Measurements from ENCODE around the gene CYP19A1. TPM values are rescaled to one million over a fixed set of nuclear protein-coding genes. Genes with fewer than 3 reads are reported as not detected.

Gene CYP19A1
- total and polyA plus RNA-seq, 2 donors: 0.69 to 0.99 TPM

DNA sequence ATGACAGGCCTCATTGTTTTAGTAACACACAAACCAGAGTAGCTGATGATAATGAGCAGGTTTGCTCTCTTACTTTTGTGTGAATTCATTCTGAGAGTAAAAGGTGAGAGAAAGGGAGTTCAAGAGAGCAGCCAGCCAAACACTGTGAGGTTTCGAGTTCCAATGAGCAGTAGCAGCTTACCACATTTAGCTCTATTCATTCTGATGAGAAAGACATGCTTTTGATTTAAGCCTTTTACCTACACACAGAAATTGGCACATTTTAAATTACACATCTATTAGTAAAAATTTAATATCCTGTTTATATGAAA lies 31.0 kb upstream of the CYP19A1 start:
- DNase-seq (ENCODE audit: extremely low spot score): no peak

DNA sequence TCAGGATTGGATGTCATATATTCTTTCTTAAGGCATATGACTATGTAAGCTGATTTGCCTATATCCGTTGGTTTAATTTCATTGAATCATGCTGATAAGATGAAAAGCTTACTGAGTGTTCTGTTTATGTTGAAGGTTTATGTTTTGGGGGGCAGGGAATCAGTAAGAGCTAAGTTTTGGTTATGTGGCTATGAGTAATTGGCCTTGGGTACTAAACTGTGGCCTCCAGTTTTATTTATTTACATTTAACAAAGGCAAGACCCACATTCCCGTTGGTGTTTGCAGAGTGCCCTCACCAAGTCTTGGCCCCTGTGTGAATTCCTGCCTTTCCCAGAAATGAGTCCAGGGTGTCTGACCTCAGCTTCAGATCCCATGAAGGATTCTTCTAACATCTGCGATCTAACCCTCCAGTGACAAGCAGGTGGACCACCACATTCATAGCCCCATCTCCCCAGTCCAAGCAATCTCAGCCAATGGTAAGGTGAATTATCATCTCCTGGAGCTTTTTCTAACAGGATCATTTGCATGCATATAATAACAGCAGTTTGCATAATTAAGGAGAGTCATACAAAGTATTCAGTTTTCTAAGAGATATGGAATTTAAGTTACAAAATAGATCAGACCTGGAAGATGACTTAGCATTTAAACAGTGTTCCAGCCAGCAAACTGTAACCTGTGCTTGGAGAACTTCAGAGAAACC lies 30.5 kb upstream of the CYP19A1 start:
- Histone ChIP-seq H3K4me1 (ENCODE audit: insufficient read depth) (peaks cover 3% of the 10 kb centered on the region), H3K27ac (ENCODE audit: low read depth) (no peak overlapping the region), H3K36me3 (ENCODE audit: insufficient read depth) (no peaks in the 10 kb centered on the region), H3K4me3 (ENCODE audit: low read depth, low read length) (no peak overlapping the region)
- WGBS: 51% methylated on average over 3 of the region's 3 CpGs
- no peak for DNase-seq (ENCODE audit: extremely low spot score)

More for the DNA sequence above, 31.0 kb upstream of the CYP19A1 start:
- Histone ChIP-seq H3K36me3 (ENCODE audit: insufficient read depth) (no peaks in the 10 kb centered on the region), H3K4me3 (ENCODE audit: low read depth, low read length) (no peak overlapping the region), H3K4me1 (ENCODE audit: insufficient read depth) (peaks cover 3% of the 10 kb centered on the region), H3K27ac (ENCODE audit: low read depth) (no peak overlapping the region)
- 89% methylated on average over 1 of the region's 1 CpG for WGBS

GRCh38 chr15:51368307-51368706 lies 29.9 kb upstream of the CYP19A1 start:
- Histone ChIP-seq H3K27ac (ENCODE audit: low read depth) (no peak overlapping the region), H3K36me3 (ENCODE audit: insufficient read depth) (no peaks in the 10 kb centered on the region), H3K4me1 (ENCODE audit: insufficient read depth) (peaks cover 3% of the 10 kb centered on the region), H3K4me3 (ENCODE audit: low read depth, low read length) (no peak overlapping the region)
- no peak for DNase-seq (ENCODE audit: extremely low spot score)
- WGBS: 55% methylated on average over 6 of the region's 6 CpGs

GRCh38 chr15:51367322-51367976 lies 29.1 kb upstream of the CYP19A1 start:
- 53% methylated on average over 10 of the region's 10 CpGs for WGBS
- no peak overlapping the region for H3K4me3 ChIP-seq (ENCODE audit: low read depth, low read length)
- peaks cover 3% of the 10 kb centered on the region for H3K4me1 ChIP-seq (ENCODE audit: insufficient read depth)
- no peak overlapping the region for H3K27ac ChIP-seq (ENCODE audit: low read depth)
- H3K36me3 ChIP-seq (ENCODE audit: insufficient read depth): no peaks in the 10 kb centered on the region
- no peak for DNase-seq (ENCODE audit: extremely low spot score)

GRCh38 chr15:51366920-51367319 lies 28.5 kb upstream of the CYP19A1 start:
- peaks cover 3% of the 10 kb centered on the region for H3K4me1 ChIP-seq (ENCODE audit: insufficient read depth)
- no peak for DNase-seq (ENCODE audit: extremely low spot score)
- H3K27ac ChIP-seq (ENCODE audit: low read depth): no peak overlapping the region
- WGBS: 54% methylated on average over 3 of the region's 3 CpGs
- no peaks in the 10 kb centered on the region for H3K36me3 ChIP-seq (ENCODE audit: insufficient read depth)
- no peak overlapping the region for H3K4me3 ChIP-seq (ENCODE audit: low read depth, low read length)

GRCh38 chr15:51366071-51366470 lies 27.7 kb upstream of the CYP19A1 start:
- 70% methylated on average over 5 of the region's 5 CpGs for WGBS

GRCh38 chr15:51365417-51365816 lies 27.0 kb upstream of the CYP19A1 start:
- 94% methylated on average over 6 of the region's 6 CpGs for WGBS
- Histone ChIP-seq H3K4me1 (ENCODE audit: insufficient read depth) (peaks cover 3% of the 10 kb centered on the region), H3K4me3 (ENCODE audit: low read depth, low read length) (no peak overlapping the region), H3K36me3 (ENCODE audit: insufficient read depth) (no peaks in the 10 kb centered on the region), H3K27ac (ENCODE audit: low read depth) (no peak overlapping the region)
- no peak for DNase-seq (ENCODE audit: extremely low spot score)

More at GRCh38 chr15:51366071-51366470, 27.7 kb upstream of the CYP19A1 start:
- Histone ChIP-seq H3K27ac (ENCODE audit: low read depth) (no peak overlapping the region), H3K4me1 (ENCODE audit: insufficient read depth) (peaks cover 3% of the 10 kb centered on the region), H3K36me3 (ENCODE audit: insufficient read depth) (no peaks in the 10 kb centered on the region), H3K4me3 (ENCODE audit: low read depth, low read length) (no peak overlapping the region)
- no peak for DNase-seq (ENCODE audit: extremely low spot score)

- Histone ChIP-seq H3K36me3 (ENCODE audit: insufficient read depth) (no peaks in the 10 kb centered on the region), H3K4me1 (ENCODE audit: insufficient read depth) (no peaks in the 10 kb centered on the region), H3K27ac (ENCODE audit: low read depth) (no peak overlapping the region), H3K4me3 (ENCODE audit: low read depth, low read length) (no peak overlapping the region)
- 76% methylated on average over 9 of the region's 9 CpGs for WGBS
- DNase-seq (ENCODE audit: extremely low spot score): no peak
These were observed 25.0 kb upstream of the CYP19A1 start for GRCh38 chr15:51363383-51363782.

GRCh38 chr15:51359981-51360380 lies 21.6 kb upstream of the CYP19A1 start:
- Histone ChIP-seq H3K27ac (ENCODE audit: low read depth) (no peak overlapping the region), H3K4me1 (ENCODE audit: insufficient read depth) (no peaks in the 10 kb centered on the region), H3K4me3 (ENCODE audit: low read depth, low read length) (no peak overlapping the region), H3K36me3 (ENCODE audit: insufficient read depth) (no peaks in the 10 kb centered on the region)
- DNase-seq (ENCODE audit: extremely low spot score): no peak
- 87% methylated on average over 7 of the region's 7 CpGs for WGBS

- no peak overlapping the region for H3K4me3 ChIP-seq (ENCODE audit: low read depth, low read length)
- WGBS: 95% methylated on average over 6 of the region's 6 CpGs
- H3K4me1 ChIP-seq (ENCODE audit: insufficient read depth): no peaks in the 10 kb centered on the region
- no peaks in the 10 kb centered on the region for H3K36me3 ChIP-seq (ENCODE audit: insufficient read depth)
- no peak for DNase-seq (ENCODE audit: extremely low spot score)
- H3K27ac ChIP-seq (ENCODE audit: low read depth): no peak overlapping the region
These were observed 18.6 kb upstream of the CYP19A1 start for GRCh38 chr15:51356983-51357382.

DNA sequence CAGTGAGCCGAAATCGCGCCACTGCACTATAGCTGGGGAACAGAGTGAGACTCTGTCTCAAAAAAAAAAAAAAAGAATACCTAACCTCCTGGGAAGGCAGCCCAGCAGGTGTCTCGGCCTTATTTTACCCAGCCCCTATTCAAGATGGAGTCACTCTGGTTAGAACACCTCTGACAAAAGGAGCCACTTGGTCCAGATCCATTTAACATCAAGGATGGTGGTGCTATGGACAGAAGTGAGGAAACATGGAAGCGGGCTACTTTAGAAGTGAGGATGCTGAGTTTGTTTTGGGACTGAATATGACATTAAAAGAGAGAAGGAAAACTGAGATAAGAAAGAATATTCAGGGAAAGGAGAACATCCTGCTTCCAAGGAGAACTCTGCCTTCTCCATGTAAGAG lies 17.8 kb upstream of the CYP19A1 start:
- 89% methylated on average over 5 of the region's 5 CpGs for WGBS
- Histone ChIP-seq H3K4me1 (ENCODE audit: insufficient read depth) (no peaks in the 10 kb centered on the region), H3K27ac (ENCODE audit: low read depth) (no peak overlapping the region), H3K4me3 (ENCODE audit: low read depth, low read length) (no peak overlapping the region), H3K36me3 (ENCODE audit: insufficient read depth) (no peaks in the 10 kb centered on the region)
- no peak for DNase-seq (ENCODE audit: extremely low spot score)

- H3K27ac ChIP-seq (ENCODE audit: low read depth): no peak overlapping the region
- 91% methylated on average over 1 of the region's 1 CpG for WGBS
These were observed 16.7 kb upstream of the CYP19A1 start for GRCh38 chr15:51355096-51355495.

DNA sequence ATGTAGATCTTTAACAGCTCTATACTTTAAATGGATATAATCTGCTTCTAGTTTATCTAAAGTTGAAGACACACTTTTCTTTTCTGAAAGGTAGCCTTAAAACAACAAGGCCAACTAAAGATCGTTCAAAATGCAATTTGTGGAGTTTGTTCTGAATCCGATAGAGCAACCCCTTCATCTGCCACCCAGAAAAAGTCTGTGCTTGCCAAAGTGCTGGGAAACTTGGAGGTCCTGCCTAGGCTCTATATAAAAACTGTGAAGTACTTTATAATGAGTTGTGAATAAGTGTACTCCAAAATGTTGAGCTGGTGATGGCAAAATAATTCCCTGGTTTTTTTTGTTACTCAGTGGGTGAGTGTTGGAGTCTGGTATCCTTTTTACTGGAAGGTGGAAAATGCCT lies 15.6 kb upstream of the CYP19A1 start:
- no peaks in the 10 kb centered on the region for H3K4me1 ChIP-seq (ENCODE audit: insufficient read depth)
- no peaks in the 10 kb centered on the region for H3K36me3 ChIP-seq (ENCODE audit: insufficient read depth)
- no peak overlapping the region for H3K27ac ChIP-seq (ENCODE audit: low read depth)
- WGBS: 61% methylated on average over 2 of the region's 2 CpGs
- no peak for DNase-seq (ENCODE audit: extremely low spot score)
- H3K4me3 ChIP-seq (ENCODE audit: low read depth, low read length): no peak overlapping the region

More at GRCh38 chr15:51355096-51355495, 16.7 kb upstream of the CYP19A1 start:
- no peaks in the 10 kb centered on the region for H3K36me3 ChIP-seq (ENCODE audit: insufficient read depth)
- no peaks in the 10 kb centered on the region for H3K4me1 ChIP-seq (ENCODE audit: insufficient read depth)
- H3K4me3 ChIP-seq (ENCODE audit: low read depth, low read length): no peak overlapping the region
- no peak for DNase-seq (ENCODE audit: extremely low spot score)

DNA sequence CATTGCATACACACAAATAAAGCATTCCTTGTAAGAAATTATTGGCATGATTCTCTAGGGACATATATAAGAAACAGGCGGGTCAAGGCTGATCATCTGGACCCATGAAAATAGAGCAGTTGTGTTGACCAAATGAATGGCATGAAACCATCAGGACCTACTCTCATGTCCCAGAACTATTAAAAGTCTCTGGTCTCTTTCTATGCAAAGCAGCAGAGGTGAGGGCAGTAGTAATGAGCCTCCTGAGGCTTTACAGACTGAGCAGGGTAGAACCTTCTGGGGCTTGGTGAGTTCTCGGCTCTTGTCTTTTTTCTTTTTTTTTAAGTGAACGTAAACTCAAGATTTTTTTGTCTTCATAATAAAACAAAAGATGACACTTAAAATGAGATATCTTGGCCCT lies 12.3 kb upstream of the CYP19A1 start:
- H3K4me1 ChIP-seq (ENCODE audit: insufficient read depth): no peaks in the 10 kb centered on the region
- no peak overlapping the region for H3K4me3 ChIP-seq (ENCODE audit: low read depth, low read length)
- H3K36me3 ChIP-seq (ENCODE audit: insufficient read depth): no peaks in the 10 kb centered on the region
- 93% methylated on average over 3 of the region's 3 CpGs for WGBS
- DNase-seq (ENCODE audit: extremely low spot score): no peak
- H3K27ac ChIP-seq (ENCODE audit: low read depth): no peak overlapping the region
